Panc1 (cell line): ENCODE measurements around the gene CPSF2.

ENCODE experiments used
- POLR2AphosphoS5 ChIP-seq: IDR thresholded peaks from 2 replicates; pipeline ENCODE4 v1.6.1; 2012; ENCODE audit warnings: mild to moderate bottlenecking, low read depth, low read length, moderate library complexity
- TCF7L2 ChIP-seq: IDR thresholded peaks from 2 replicates; pipeline ENCODE4 v1.6.1; 2011; ENCODE audit warnings: mild to moderate bottlenecking, low read depth, low read length, inconsistent platforms
- TF ChIP-seq, protein P1 (sequence below): fragments of 450-650 bp; IDR thresholded peaks from 2 replicates; pipeline ENCODE4 v1.5.1; 2017; ENCODE audit warnings: mild to moderate bottlenecking
- TF ChIP-seq, protein P2 (sequence below), 2 experiments: IDR thresholded peaks; 2 replicates each; pipeline ENCODE4 v1.6.1; 2011 to 2012; ENCODE audit warnings: low read depth in 2 of 2, control low read depth in 1 of 2, low read length in 1 of 2, mild to moderate bottlenecking in 1 of 2, moderate library complexity in 1 of 2; ENCODE audit not compliant: insufficient read depth in 1 of 2

DNA sequence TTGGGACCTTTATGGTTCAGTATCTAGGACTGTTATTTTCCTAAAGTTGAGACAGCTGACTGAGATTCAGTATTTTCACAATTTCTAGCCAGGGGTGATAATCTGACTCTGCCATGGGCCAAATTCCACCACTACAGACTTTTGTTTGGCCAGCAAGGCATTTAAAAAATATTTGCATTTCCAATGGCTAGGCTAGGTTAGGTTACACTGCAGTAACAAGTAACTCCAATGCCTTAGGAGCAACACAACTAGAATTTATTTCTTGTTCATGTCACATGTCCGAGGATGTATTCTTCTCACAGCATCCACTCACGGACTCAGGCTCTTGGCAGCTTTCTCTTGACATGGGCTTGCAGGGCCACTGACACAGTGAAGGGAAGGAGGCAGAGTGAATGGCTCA is 83.0 kb downstream of the CPSF2 start:
- TF ChIP-seq, protein P1, sequence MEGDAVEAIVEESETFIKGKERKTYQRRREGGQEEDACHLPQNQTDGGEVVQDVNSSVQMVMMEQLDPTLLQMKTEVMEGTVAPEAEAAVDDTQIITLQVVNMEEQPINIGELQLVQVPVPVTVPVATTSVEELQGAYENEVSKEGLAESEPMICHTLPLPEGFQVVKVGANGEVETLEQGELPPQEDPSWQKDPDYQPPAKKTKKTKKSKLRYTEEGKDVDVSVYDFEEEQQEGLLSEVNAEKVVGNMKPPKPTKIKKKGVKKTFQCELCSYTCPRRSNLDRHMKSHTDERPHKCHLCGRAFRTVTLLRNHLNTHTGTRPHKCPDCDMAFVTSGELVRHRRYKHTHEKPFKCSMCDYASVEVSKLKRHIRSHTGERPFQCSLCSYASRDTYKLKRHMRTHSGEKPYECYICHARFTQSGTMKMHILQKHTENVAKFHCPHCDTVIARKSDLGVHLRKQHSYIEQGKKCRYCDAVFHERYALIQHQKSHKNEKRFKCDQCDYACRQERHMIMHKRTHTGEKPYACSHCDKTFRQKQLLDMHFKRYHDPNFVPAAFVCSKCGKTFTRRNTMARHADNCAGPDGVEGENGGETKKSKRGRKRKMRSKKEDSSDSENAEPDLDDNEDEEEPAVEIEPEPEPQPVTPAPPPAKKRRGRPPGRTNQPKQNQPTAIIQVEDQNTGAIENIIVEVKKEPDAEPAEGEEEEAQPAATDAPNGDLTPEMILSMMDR = no peak
- TF ChIP-seq POLR2AphosphoS5 = no peak
- TF ChIP-seq, protein P2, sequence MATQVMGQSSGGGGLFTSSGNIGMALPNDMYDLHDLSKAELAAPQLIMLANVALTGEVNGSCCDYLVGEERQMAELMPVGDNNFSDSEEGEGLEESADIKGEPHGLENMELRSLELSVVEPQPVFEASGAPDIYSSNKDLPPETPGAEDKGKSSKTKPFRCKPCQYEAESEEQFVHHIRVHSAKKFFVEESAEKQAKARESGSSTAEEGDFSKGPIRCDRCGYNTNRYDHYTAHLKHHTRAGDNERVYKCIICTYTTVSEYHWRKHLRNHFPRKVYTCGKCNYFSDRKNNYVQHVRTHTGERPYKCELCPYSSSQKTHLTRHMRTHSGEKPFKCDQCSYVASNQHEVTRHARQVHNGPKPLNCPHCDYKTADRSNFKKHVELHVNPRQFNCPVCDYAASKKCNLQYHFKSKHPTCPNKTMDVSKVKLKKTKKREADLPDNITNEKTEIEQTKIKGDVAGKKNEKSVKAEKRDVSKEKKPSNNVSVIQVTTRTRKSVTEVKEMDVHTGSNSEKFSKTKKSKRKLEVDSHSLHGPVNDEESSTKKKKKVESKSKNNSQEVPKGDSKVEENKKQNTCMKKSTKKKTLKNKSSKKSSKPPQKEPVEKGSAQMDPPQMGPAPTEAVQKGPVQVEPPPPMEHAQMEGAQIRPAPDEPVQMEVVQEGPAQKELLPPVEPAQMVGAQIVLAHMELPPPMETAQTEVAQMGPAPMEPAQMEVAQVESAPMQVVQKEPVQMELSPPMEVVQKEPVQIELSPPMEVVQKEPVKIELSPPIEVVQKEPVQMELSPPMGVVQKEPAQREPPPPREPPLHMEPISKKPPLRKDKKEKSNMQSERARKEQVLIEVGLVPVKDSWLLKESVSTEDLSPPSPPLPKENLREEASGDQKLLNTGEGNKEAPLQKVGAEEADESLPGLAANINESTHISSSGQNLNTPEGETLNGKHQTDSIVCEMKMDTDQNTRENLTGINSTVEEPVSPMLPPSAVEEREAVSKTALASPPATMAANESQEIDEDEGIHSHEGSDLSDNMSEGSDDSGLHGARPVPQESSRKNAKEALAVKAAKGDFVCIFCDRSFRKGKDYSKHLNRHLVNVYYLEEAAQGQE (IDR thresholded peaks at IDR 0.05; ENCODE audit: insufficient read depth in 1 of 2, low read depth in 2 of 2, low read length in 1 of 2) = no peak
- no peak for TF ChIP-seq TCF7L2
